HS-27A (cell line): ENCODE results near the gene PALMD.
A peak's percentile ranks its signal among the peaks of the same experiment; 100 is the strongest.

ENCODE experiments used
- DNase-seq: peaks from one replicate; pipeline ENCODE4 v3.0.0-alpha.2; 2012; ENCODE audit warnings: low read depth, missing footprints

Gene PALMD

GRCh38 chr1:99660496-99660895 lies 14.6 kb downstream of the PALMD start:
- no peak for DNase-seq

GRCh38 chr1:99661780-99662179 lies 15.9 kb downstream of the PALMD start:
- DNase-seq, result no peak

DNA sequence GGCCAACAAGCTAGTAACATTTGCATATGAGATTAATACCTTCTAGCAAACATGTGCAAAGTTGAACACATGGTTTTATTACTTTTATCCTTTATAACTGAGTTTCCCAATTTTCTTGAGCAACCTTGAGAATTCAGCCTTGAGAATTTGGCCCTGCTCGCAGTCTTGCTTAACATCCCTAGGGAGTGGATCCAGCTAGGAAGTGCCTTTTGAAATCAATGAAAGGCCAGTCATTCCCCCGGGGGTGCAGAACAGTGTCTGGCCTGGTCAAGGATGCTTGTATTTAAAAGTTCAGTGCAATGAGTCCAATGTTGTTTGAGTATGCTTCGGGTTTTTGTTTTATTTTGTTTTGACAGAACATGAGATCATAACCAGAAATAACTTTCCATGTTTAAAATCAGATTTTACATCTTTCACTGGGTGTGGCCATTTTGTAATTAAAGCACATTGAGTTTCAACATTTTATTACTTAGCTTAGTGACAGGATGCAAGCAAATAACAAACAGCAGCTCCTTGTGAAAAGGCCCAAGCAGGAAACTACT lies 16.7 kb downstream of the PALMD start:
- no peak for DNase-seq

DNA sequence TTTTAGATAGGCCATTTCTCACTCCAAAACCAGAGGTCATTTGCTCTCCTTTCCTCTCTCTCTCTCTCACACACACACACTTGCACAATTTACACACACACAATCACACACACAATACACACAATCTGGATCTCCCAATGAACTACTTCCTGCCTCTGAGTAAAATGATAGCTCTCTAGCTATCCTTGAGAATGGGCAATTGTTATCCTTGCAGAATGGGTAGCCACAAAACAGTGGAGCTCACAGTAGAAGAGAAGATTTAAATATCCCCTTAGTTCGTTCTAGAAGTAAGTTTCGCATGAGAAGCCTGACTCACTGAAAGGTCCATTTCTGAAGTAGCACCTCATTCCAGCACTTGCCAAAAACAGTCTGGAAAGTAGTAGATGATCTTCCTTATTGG lies 17.6 kb downstream of the PALMD start:
- no peak for DNase-seq

- no peak for DNase-seq
Measured at GRCh38 chr1:99665212-99665611, 19.3 kb downstream of the PALMD start.

DNA sequence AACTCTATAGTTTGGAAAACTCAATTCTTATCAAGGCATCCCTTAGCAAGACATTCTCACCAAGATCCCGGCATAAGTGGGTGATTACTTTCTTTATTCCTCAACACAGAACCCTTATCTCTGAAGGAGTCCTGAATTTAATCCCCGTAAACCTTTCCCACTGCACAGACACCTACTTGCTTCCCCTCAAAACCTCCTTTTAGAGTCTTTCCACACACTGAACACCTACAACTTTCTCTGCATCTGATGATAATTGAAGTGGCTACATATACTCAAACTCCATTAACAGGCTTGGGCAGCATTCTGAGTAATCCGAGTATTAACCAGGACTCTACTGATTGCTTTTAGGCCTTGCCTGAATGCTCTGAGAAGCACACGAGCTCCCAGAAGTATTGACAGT lies 23.5 kb downstream of the PALMD start:
- DNase-seq, result no peak

- no peak for DNase-seq
Measured at GRCh38 chr1:99669821-99670220, 23.9 kb downstream of the PALMD start.

DNA sequence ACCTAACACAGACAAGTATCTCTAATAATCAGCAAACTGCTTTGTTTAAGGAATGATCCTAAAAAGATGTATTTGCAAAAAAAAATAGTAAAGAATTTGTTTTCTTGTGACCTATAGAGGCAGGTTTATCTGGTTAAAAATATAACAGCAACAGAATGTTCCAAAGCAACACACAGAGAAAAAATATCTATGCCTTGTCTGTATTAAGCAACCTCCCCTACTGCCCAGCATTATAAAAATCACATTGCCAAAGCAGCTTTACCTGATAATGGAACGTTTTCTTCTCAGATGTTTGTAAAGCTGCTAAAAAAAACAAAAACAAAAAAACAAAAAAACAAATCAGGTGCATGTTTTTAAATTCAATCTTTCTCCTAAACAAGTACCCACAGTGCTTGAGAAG lies 24.7 kb downstream of the PALMD start:
- DNase-seq, result no peak

- no peak for DNase-seq
Measured at GRCh38 chr1:99672038-99672437, 26.1 kb downstream of the PALMD start.

DNA sequence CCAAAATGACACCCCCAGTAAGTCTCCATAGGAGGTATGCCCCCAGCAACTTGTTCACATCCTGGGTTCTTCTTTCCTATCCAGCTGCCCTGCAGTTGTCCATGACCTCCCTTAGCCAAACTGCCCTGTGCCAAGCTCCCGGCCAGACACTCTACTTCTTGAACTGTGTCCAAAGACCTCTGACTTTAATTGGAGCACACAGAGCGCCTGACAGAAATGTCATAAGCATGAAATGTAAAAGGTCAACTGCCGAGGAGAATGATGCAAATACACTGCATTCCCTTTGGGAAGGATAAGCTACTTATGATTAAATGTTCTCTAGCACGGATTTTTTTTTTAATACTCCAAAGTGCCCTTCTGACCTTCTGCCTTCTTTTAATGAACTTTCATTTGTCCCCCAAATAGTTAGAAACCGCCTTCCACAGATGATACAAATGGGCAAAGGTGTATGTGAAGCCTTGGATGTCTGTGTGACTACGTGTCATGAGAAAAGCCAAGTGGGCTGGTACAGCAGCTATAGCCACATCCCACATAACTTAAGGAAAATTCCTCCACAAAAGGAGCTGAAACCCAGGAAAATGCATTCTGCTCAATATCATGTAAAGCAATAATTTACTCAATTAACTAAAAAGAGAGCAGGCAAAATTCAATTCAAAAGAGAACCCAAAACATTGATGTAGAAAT lies 26.8 kb downstream of the PALMD start:
- DNase-seq, result no peak

DNA sequence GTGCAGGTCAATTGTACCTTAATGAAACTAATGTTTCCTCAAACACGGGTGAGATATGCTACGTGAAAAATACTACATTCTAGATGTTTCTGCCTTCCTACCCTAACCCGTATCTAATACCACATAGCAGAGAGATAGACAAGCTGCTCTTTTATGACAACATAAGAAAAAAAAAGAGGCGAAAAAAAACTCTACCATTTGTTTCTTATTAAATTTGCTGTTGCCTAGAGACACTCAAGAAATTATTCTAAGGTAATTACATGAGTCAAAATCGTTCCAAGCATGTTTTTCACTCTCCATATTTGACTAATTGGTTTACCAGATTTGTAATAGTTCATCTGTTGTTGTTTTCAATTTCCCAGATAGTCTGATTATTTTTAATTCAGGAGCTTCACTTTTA lies 27.4 kb downstream of the PALMD start:
- DNase-seq, result no peak

DNA sequence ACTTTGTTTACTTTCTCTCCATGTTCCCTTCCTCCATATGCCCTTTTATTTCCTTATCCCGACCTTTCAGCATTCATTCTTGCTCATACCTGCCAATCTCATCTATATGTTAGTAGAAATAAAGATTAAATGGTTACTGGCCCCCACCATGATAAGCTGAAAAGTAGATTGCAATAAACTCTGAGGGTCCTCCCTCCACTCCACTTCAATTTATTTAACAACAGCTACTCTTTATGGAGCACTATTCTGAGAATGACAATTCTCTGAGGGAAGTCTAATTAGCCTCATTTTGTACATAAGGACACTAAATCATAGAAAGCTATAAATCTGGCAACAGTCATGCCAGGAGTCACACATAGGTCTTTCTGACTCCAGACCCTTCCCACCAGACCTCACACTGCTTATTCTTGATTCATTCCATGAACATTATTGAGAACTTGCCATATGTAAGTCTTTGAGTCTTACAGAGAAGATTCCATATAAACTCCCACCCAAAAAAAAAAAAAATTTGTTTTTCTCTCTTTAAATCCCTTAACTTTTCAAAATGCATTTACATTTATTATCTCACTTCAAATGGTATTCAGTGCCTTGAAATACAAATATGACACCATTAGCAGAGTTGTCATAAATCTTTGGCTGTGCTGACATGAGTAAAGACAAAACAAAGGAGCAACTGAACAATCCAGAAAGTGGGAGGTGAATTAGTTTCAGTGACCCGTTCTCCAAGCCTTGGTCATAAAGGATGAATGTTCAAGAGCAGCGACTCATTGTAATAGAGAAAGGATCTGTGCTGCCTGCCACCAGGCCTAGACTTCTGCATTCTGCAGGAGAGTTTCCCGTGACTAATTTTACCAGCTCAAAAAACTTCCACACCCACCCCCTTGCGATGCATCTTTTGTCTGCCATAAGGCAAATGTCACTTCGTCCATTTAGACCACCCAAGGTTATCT lies 28.5 kb downstream of the PALMD start:
- DNase-seq, result no peak

GRCh38 chr1:99675292-99675691 lies 29.4 kb downstream of the PALMD start:
- no peak for DNase-seq

DNA sequence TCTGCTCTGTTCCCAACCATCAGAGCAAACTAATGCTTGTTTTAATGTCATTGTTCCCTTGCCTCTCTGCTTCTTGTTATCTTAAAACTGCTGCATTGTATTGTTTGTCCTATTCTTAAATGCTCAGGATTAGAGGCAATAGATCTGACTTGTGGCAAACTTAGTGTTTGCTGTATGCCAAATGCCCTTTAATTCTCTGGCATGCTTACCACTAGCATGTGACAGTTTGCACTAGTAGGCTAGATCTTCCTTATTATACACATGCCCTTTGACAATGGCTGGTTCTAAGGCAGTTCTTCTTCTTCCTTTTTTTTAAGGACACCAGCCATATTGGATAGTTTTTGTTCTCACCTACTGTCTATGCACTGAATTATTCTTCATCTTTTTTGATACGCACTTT lies 30.1 kb downstream of the PALMD start:
- DNase-seq, result no peak

DNA sequence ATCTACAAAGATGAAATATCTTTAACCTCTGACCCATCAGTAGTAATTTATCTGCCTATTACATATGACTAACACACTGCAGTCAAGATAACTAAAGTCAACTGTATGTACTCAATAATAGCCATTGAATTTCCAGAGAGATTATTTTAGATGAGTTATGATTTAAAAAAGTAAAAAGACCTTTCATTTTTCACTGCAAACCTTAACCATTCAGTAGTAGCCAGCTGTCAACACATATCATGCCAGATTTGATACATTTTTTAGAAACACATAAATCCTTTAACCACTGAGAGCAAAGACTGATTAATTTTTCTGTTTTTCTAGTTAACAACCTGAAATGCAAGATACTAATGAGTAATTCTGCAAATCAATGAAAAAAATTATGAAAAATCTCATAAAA lies 31.0 kb downstream of the PALMD start:
- no peak for DNase-seq

DNA sequence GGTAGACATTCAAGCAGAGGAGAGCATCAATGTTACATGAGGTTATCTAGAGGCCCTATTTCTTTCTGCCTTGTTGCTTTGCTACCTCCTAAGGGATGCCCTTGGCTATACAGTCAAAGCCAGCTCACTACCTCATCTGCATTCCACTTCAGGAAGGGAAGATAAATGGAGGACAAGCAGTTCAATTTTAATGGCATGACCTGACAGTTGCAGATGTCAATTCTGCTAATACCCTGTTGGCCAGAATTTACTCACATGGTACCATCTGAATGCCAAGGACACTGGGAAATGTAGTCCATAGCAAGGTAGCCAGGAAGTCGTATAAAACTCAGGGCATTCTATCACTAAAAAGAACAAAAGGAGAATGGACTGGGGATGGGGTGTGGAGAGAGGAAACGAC lies 31.5 kb downstream of the PALMD start:
- no peak for DNase-seq

DNA sequence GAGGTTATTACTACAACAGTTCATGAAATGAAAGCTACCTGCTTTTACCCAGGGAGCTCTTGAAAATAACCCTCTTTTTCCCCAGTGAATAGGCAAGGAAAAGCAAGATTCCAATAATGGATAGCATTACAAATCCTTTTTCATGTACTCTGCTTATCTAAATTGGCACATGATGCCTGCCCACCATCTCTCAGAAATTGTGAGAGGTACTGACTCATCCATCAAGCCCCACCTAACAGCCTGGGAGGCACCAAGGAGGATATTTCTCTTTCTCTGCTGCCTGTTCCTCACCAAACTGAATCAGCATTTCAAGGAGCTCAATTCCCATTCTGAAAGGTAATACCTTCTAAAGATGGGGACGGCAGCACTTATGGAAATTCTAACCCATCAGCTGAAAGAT lies 34.4 kb downstream of the PALMD start:
- DNase-seq, result peak; percentile 57

- no peak for DNase-seq
Measured at GRCh38 chr1:99681583-99681982, 35.7 kb downstream of the PALMD start.

- peak; percentile 64 for DNase-seq
Measured at GRCh38 chr1:99682291-99682751, 36.4 kb downstream of the PALMD start.

- peak; percentile 77 for DNase-seq
Measured at GRCh38 chr1:99685516-99686180, 39.7 kb downstream of the PALMD start.

DNA sequence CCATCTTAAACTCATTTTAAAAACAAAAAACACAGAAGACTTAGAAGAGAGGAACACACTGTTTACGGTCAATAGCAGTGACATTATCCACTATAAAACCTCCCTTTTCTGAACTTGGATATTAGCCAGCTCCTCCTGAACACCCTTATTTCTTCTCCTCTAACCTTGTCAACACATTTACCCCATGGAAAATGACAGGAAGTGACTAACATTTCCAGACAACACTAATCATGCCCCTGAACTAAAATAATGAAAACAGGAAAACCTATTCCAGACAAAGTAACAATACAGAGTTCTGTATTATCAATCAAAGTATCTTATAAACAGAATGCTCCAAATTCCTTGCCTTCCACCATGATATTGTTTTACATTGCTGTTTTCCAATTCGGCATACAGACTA lies 45.3 kb downstream of the PALMD start:
- no peak for DNase-seq

DNA sequence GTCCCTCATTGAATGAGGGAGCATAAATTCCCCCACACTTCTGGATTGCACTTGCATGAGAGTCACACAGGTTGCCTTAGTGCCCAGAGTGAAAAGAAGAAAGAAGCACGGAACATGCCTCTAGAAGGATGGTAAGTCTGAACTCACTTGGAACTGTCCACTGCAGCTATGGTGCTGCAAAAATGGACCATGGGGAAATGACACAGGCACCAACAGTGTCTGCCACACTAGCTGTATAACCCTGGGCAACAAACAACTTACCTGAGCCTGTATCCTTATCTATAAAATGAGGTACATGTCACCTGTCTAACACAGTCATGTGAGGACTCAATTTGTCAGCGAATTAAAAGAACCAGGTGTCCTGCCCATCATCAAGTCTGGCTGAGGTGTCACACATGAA lies 50.7 kb downstream of the PALMD start:
- no peak for DNase-seq

DNA sequence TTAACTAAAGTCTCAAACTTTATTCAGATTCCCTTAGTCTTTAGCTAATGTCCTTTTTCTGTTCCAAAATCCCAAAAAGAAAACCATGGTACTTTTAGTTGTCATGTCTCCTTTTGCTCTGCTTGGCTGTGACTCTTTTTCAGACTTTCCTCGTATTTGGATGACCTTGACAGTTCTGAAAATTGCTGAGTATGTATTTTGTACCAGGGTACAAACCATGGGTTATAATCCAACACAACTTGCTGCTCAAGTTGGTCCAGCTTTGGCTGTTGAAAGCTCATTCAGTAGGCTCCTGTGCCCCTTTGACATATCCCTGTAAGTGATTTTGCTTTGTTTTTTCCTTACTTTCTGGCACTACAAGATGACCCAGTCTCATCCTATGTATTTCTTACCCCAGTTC lies 51.7 kb downstream of the PALMD start:
- no peak for DNase-seq
